Fibroblast of pulmonary artery (primary cell): ENCODE results near the gene HYCC1.
"Not testable (repeated sequence)": the region's sequence is repeated elsewhere in the genome, so short reads cannot be mapped to it uniquely, and the experiment has no call there.

Experiments
- DNase-seq: peaks from one replicate; pipeline ENCODE4 v3.0.0-alpha.2; 2010; ENCODE audit warnings: low read depth
- H3K4me3 ChIP-seq: replicated peaks from 2 replicates; pipeline ENCODE4 v1.5.1; 2011; ENCODE audit warnings: low read depth, mild to moderate bottlenecking, control low read depth, low read length, moderate library complexity
- TF ChIP-seq, protein P1 (sequence below): IDR thresholded peaks from 2 replicates; pipeline ENCODE4 v1.5.1; 2011; ENCODE audit warnings: mild to moderate bottlenecking, control low read depth, low read length, inconsistent platforms; ENCODE audit errors: missing control alignments

Gene HYCC1

DNA sequence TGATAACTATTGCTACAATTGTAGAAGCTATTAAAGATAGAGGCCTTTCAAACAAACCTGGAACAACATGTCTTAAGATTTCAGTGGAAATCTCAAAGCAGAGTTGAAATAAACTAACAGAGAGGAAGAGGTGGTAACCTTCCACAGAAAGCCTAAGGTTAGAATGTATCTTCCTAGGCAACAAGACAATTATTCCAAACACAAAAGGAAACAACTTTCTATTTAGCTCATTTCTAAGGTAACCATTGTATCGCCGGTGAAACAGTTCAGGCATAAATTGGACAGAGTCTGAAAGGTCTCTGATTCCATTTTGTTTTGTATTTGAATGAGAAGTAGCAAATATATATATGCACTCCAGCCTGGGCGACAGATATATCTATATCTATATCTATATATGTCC is 30.7 kb upstream of the HYCC1 start:
- DNase-seq = no peak
- no peak overlapping the region for H3K4me3 ChIP-seq
- TF ChIP-seq, protein P1, sequence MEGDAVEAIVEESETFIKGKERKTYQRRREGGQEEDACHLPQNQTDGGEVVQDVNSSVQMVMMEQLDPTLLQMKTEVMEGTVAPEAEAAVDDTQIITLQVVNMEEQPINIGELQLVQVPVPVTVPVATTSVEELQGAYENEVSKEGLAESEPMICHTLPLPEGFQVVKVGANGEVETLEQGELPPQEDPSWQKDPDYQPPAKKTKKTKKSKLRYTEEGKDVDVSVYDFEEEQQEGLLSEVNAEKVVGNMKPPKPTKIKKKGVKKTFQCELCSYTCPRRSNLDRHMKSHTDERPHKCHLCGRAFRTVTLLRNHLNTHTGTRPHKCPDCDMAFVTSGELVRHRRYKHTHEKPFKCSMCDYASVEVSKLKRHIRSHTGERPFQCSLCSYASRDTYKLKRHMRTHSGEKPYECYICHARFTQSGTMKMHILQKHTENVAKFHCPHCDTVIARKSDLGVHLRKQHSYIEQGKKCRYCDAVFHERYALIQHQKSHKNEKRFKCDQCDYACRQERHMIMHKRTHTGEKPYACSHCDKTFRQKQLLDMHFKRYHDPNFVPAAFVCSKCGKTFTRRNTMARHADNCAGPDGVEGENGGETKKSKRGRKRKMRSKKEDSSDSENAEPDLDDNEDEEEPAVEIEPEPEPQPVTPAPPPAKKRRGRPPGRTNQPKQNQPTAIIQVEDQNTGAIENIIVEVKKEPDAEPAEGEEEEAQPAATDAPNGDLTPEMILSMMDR = no peak

DNA sequence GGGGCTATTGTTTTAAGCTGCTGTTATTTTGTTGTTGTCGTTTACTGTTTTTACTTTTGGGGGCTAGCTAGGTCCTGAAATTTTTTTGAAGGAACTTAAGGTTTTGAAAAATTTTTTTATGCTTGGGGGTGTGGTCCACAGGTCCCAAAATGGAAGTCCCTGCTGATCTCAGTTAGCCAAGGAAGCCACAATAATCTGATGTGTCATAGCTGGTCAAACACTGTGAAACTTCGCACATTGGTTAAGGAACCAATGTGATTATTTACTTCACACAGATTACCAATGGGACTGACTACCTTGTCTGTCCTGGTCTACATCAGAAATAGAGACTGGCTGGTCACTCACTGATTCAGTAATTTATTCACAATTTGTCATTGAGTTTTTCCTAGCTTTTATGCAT is 29.5 kb upstream of the HYCC1 start:
- no peak overlapping the region for H3K4me3 ChIP-seq
- DNase-seq = no peak
- TF ChIP-seq, protein P1 = no peak

DNA sequence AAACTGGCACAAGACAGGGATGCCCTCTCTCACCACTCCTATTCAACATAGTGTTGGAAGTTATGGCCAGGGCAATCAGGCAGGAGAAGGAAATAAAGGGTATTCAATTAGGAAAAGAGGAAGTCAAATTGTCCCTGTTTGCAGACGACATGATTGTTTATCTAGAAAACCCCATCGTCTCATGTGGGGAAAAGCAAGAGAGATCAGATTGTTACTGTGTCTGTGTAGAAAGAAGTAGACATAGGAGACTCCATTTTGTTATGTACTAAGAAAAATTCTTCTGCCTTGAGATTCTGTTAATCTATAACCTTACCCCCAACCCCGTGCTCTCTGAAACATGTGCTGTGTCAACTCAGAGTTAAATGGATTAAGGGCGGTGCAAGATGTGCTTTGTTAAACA is 25.7 kb upstream of the HYCC1 start:
- H3K4me3 ChIP-seq, DNase-seq: not testable (repeated sequence)

DNA sequence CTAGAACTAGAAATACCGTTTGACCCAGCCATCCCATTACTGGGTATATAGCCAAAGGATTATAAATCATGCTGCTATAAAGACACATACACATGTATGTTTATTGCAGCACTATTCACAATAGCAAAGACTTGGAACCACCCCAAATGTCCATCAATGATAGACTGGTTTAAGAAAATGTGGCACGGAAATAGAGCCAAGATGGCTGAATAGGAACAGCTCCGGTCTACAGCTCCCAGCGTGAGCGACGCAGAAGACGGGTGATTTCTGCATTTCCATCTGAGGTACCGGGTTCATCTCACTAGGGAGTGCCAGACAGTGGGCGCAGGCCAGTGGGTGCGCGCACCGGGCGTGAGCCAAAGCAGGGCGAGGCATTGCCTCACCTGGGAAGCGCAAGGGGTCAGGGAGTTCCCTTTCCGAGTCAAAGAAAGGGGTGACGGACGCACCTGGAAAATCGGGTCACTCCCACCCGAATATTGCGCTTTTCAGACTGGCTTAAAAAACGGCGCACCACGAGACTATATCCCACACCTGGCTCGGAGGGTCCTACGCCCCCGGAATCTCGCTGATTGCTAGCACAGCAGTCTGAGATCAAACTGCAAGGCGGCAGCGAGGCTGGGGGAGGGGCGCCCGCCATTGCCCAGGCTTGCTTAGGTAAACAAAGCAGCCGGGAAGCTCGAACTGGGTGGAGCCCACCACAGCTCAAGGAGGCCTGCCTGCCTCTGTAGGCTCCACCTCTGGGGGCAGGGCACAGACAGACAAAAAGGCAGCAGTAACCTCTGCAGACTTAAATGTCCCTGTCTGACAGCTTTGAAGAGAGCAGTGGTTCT is 21.8 kb upstream of the HYCC1 start:
- H3K4me3 ChIP-seq, DNase-seq: not testable (repeated sequence)

DNA sequence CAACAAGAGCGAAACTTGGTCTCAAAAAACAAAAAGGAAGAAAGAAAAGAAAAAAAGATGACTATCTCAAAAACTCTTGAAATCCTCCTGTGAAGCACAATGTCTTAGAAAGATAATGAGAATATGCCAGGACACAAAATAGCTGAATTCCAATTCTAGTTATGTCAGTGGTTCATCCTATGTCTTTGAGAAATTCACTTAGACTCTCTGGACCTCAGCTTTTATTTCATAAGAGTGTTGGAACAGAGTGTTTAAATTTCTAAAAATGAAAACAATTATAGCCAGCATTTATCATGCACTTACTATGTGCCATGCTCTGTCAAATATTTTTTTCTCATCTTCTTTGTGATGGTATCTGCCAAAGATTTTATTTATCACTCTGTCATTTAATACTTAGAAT is 13.3 kb upstream of the HYCC1 start:
- TF ChIP-seq, protein P1 = no peak
- no peak for DNase-seq
- H3K4me3 ChIP-seq = no peak overlapping the region

DNA sequence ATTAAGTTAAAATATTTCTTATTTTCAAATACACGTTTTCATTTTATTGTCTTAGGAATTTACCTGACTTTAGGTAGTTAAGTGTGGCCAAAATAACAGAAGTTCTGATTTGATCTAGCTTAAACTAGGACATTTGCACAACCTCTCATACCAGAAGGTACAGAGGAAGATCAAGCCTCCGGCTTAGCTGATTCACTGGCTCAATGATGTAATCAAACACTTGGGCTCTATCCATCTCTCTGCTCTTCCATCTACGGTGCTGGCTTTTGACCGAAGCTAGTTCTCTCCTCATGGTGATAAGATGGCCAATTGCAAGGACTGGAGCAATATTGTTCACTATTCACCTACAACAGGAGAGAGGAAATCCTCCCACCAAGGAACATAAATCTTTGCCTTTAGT is 12.2 kb upstream of the HYCC1 start:
- TF ChIP-seq, protein P1 = no peak
- no peak overlapping the region for H3K4me3 ChIP-seq
- DNase-seq = peak; percentile 48

DNA sequence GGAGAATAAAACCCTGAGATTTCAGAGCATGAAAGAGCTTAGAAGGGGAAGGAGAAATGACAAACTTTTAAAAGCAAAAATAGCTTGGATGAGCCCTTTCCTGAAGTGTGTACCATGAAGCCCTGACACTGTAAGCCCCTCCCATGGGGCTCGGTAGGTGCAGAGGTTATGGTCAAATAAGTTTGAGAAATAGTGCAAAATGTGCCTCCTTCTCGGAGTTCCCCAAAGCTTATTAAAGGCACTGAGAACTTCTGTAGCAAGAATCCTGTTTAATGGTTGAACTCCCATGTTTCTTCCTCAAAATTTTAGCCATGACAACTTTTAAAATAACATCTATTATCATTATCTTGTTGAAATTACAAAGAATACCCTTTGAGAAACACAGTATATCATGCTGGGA is 10.5 kb upstream of the HYCC1 start:
- no peak overlapping the region for H3K4me3 ChIP-seq
- TF ChIP-seq, protein P1 = no peak
- no peak for DNase-seq

DNA sequence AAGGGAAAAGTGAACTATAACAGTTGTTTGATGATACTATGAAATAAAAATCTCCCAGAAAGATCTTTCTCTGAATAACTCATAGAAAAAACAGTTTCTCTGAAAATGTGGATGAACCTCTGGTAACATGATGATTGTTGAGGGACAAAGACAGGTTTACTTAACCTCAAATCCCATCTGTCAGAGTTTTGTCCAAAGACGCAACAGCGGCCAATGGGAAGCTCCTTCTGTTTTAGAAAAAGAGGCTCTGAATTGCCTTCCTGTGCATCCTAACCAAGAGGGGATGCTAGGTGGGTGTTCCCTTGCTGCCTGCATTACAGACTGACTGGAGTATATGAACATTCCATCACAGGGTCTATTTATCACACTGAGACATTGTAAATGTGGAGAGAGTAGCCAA is 8.9 kb upstream of the HYCC1 start:
- no peak overlapping the region for H3K4me3 ChIP-seq
- TF ChIP-seq, protein P1 = no peak
- DNase-seq = no peak
